Measurements from ENCODE around the gene PLCB3. TPM values are rescaled to one million over a fixed set of nuclear protein-coding genes. Genes with fewer than 3 reads are reported as not detected.

The PLCB3 gene
- total RNA-seq, 2 donors from 2014 or later, result 7.5 to 15.5 TPM

DNA sequence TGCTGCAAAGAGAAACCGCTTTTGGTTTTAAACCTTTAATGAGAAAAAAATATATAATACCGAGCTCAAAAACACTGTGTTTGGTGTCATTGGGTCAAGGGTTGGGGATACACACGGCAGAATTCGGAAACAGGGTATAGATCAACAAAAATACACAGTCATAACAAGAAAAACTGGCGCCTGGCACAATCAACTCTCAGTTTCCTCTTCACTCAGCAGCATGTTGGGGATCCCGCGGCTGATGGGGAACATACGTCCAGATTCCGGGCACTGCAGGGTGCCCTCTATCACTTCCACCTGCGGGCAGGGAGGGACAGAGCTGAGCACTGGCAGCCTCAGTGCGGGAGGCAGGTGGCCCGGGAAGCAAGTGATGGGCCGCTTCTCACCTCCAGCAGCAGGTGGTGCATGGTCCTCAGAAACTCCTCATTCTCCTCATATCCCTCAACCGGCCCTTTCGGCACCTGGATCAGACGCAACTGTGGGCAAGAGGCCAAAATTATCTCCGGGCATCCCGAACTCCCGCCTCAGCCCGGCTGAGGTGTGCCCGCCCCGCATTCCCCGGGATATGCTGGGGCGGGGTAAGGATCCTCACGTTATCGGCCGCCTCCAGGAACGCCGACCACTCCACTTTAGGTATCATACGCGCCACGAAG lies 65.5 kb downstream of the PLCB3 start:
- TF ChIP-seq, protein P1, sequence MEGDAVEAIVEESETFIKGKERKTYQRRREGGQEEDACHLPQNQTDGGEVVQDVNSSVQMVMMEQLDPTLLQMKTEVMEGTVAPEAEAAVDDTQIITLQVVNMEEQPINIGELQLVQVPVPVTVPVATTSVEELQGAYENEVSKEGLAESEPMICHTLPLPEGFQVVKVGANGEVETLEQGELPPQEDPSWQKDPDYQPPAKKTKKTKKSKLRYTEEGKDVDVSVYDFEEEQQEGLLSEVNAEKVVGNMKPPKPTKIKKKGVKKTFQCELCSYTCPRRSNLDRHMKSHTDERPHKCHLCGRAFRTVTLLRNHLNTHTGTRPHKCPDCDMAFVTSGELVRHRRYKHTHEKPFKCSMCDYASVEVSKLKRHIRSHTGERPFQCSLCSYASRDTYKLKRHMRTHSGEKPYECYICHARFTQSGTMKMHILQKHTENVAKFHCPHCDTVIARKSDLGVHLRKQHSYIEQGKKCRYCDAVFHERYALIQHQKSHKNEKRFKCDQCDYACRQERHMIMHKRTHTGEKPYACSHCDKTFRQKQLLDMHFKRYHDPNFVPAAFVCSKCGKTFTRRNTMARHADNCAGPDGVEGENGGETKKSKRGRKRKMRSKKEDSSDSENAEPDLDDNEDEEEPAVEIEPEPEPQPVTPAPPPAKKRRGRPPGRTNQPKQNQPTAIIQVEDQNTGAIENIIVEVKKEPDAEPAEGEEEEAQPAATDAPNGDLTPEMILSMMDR (IDR thresholded peaks at IDR 0.05), result no peak
- no peak for DNase-seq (ENCODE audit: low spot score)
- no peaks in the 10 kb centered on the region for H3K27me3 ChIP-seq
- H3K9me3 ChIP-seq, result no peaks in the 10 kb centered on the region
- peak overlapping the region; percentile 96 to 99 for H3K27ac ChIP-seq
- peaks cover 0 to 49% of the 10 kb centered on the region in 2 donors for H3K4me1 ChIP-seq
- H3K36me3 ChIP-seq, result peaks cover 30% of the 10 kb centered on the region
- H3K4me3 ChIP-seq, result peak overlapping the region; percentile 86 to 94

DNA sequence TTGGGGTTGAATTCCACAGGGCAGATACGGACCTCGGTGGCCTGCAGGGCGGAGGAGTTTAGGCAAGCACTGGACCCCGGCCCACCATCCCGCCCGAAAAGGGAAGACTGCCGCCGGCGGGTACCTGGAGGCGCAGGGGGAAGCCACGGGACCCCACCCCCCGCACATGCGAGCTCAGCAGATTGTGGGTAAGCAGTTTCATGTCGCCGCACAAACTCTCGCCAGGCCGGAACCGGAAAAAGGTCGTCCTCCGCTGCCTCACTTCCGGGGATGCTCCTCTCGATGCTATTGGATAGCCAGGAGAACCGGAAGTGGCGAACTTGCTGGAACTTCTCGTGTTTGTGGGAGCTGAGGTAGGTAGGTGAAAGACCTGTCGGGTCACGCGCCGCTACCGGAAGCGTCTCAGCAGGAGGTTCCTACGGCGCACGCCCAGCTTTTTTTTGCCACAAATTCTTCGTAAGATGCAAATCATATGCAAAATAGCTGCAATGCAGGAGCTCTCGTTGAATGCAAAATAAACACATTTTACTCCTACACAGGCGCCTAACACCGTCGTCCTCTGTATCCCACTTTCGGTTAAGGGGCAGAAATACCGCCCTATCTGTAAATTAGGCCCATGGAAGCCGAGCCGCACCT lies 66.1 kb downstream of the PLCB3 start, which contains the start of gene TRMT112:
TSS of gene TRMT112 (minus strand) at position 235 of the 636 bp plus-strand sequence. CDS start at position 202, 33 bp downstream.
- Histone ChIP-seq H3K36me3 (peaks cover 34% of the 10 kb centered on the region), H3K9me3 (no peaks in the 10 kb centered on the region), H3K4me3 (peak within 1 kb of the TSS; percentile 86 to 94), H3K27ac (peak within 1 kb of the TSS; percentile 96 to 99), H3K4me1 (peaks cover 0 to 45% of the 10 kb centered on the region in 2 donors), H3K27me3 (no peaks in the 10 kb centered on the region)
- DNase-seq (ENCODE audit: low spot score), result peak; percentile 99
- TF ChIP-seq, protein P1 (IDR thresholded peaks at IDR 0.05), result no peak

DNA sequence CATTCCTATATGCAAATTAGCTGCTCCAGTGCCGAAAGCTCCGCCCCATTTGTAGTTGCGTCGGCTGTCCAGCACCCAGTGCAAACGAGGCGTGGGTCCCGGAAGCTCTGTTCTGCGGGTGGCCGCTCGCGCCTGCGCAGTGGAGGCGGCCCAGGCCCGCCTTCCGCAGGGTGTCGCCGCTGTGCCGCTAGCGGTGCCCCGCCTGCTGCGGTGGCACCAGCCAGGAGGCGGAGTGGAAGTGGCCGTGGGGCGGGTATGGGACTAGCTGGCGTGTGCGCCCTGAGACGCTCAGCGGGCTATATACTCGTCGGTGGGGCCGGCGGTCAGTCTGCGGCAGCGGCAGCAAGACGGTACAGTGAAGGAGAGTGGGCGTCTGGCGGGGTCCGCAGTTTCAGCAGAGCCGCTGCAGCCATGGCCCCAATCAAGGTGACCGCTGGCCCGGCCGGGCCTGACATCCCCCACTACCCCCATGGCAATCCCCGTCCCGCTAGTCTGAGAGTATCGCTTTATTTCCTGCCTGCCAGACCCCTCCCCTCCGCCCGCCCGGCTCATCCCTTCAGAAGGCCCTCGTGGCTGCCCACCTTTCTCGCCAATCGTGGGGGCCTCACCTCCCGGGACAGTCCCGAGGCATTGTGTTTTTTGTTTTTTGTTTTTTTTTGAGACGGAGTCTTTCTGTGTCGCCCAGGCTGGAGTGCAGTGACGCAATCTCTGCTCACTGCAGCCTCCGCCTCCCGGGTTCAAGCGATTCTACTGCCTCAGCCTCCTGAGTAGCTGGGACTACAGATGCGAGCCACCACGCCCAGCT lies 66.8 kb downstream of the PLCB3 start, which contains the start of gene PRDX5:
TSS of gene PRDX5 (plus strand) at position 161 of the 805 bp plus-strand sequence. CDS start at position 256, 95 bp downstream.
- peak within 1 kb of the TSS; percentile 86 to 94 for H3K4me3 ChIP-seq
- peaks cover 0 to 37% of the 10 kb centered on the region in 2 donors for H3K4me1 ChIP-seq
- H3K9me3 ChIP-seq, result no peaks in the 10 kb centered on the region
- no peaks in the 10 kb centered on the region for H3K27me3 ChIP-seq
- peaks cover 35% of the 10 kb centered on the region for H3K36me3 ChIP-seq
- peak; percentile 98 for DNase-seq (ENCODE audit: low spot score)
- TF ChIP-seq, protein P1 (IDR thresholded peaks at IDR 0.05), result peak; percentile 11 to 74
- peak within 1 kb of the TSS; percentile 96 to 99 for H3K27ac ChIP-seq

Other genes starting within 250 kb of the PLCB3 start
- gene FLRT1, start 215.6 kb upstream of the PLCB3 start, total RNA-seq, result 1 to 10 TPM in 1 of 2 donors, under 1 TPM in 1; 0.67 to 1.7 TPM
- 10 to 100 TPM; 50.7 to 59.0 TPM for gene MACROD1, start 85.4 kb upstream of the PLCB3 start, total RNA-seq
- gene STIP1, start 65.4 kb upstream of the PLCB3 start, total RNA-seq, result 100 to 1,000 TPM in 1 of 2 donors, 10 to 100 TPM in 1; 88.9 to 114 TPM
- 10 to 100 TPM in 1 of 2 donors, 1 to 10 TPM in 1; 6.3 to 19.4 TPM for gene FERMT3, start 44.8 kb upstream of the PLCB3 start, total RNA-seq
- 10 to 100 TPM; 86.0 to 95.8 TPM for gene TRPT1, start 25.3 kb upstream of the PLCB3 start, total RNA-seq
- gene NUDT22, start 25.3 kb upstream of the PLCB3 start, total RNA-seq, result 10 to 100 TPM; 73.3 to 95.6 TPM
- gene DNAJC4, start 21.0 kb upstream of the PLCB3 start, total RNA-seq, result 10 to 100 TPM; 24.7 to 32.1 TPM
- gene VEGFB, start 16.9 kb upstream of the PLCB3 start, total RNA-seq, result 100 to 1,000 TPM; 153 to 201 TPM
- gene FKBP2, start 10.4 kb upstream of the PLCB3 start, total RNA-seq, result 10 to 100 TPM; 59.1 to 83.4 TPM
- gene PPP1R14B, start 4.6 kb upstream of the PLCB3 start, total RNA-seq, result 10 to 100 TPM; 76.4 to 99.2 TPM
- gene BAD, start 33.1 kb downstream of the PLCB3 start, total RNA-seq, result 100 to 1,000 TPM; 120 to 122 TPM
- 10 to 100 TPM; 22.1 to 23.5 TPM for gene GPR137, start 34.3 kb downstream of the PLCB3 start, total RNA-seq
- not detected for gene KCNK4, start 39.8 kb downstream of the PLCB3 start, total RNA-seq
- gene CATSPERZ, start 48.8 kb downstream of the PLCB3 start, total RNA-seq, result not detected
- gene ESRRA, start 54.0 kb downstream of the PLCB3 start, total RNA-seq, result 100 to 1,000 TPM; 164 to 190 TPM
- 100 to 1,000 TPM; 110 to 151 TPM for gene TRMT112, start 66.0 kb downstream of the PLCB3 start, total RNA-seq
- 100 to 1,000 TPM; 401 to 435 TPM for gene PRDX5, start 66.6 kb downstream of the PLCB3 start, total RNA-seq
- gene CCDC88B, start 88.7 kb downstream of the PLCB3 start, total RNA-seq, result 10 to 100 TPM; 11.7 to 12.0 TPM
- gene RPS6KA4, start 107.6 kb downstream of the PLCB3 start, total RNA-seq, result 10 to 100 TPM; 11.4 to 22.2 TPM

All from right atrium auricular region (tissue), 2 donors.